Measurements from ENCODE around the gene DNM3. TPM values are rescaled to one million over a fixed set of nuclear protein-coding genes. Genes with fewer than 3 reads are reported as not detected.

Gene DNM3
- polyA plus RNA-seq, 1 of the 3 experiments (the other 2 are of a cell fraction), result 0.43 TPM

DNA sequence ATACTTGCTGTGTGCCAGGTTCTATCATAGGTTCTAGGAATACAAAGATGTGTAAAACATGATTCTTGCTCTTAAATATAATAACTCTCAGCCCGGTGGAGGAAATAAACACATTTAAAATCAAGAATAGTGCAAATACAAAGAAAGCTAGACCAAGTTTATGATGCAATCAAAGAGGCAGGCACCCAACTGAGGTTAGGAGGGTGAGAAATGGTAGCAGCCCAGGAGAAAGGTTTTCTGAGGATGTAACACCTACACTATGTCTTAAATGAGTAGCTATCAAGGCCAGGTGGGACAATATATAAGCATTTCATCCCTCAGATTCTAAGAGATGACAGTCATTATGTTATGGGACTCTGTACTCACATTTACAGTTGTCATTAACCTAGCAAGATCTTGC is 612.3 kb downstream of the DNM3 start:
- Histone ChIP-seq H3K4me1 (ENCODE audit: control insufficient read depth in 1 of 2, insufficient read depth in 2 of 2, low read depth in 1 of 2, low read length in 1 of 2) (peaks cover 0 to 12% of the 10 kb centered on the region in 2 experiments; a peak in 2 of 4 replicates), H3K9me2 (no peaks in the 10 kb centered on the region), H3K9me3 (no peaks in the 10 kb centered on the region), H3K4me2 (no peak overlapping the region), H3K79me2 (ENCODE audit: insufficient read depth) (no peaks in the 10 kb centered on the region), H3K27ac (ENCODE audit: low read depth in 2 of 2, low read length in 1 of 2) (no peak overlapping the region), H4K20me1 (ENCODE audit: insufficient read depth) (no peaks in the 10 kb centered on the region), H3K9ac (no peak overlapping the region), H3K27me3 (ENCODE audit: insufficient read depth) (no peaks in the 10 kb centered on the region), H3F3A (replicated peaks; ENCODE audit: insufficient read depth) (no peaks in the 10 kb centered on the region), H2AFZ (ENCODE audit: low read depth) (no peak overlapping the region), H3K36me3 (replicated peaks in 1 of 2; ENCODE audit: control insufficient read depth in 1 of 2, insufficient read depth in 2 of 2, low read length in 1 of 2) (no peaks in the 10 kb centered on the region), H3K4me3 (ENCODE audit: low read depth in 2 of 2, low read length in 1 of 2) (no peak overlapping the region)
- no peak for TF ChIP-seq JUND (IDR thresholded peaks at IDR 0.05)
- TF ChIP-seq SMC3 (IDR thresholded peaks at IDR 0.05; ENCODE audit: low read depth, low read length), result no peak
- TF ChIP-seq FOXM1 (IDR thresholded peaks at IDR 0.05; ENCODE audit: low read depth), result no peak
- TF ChIP-seq TCF12 (IDR thresholded peaks at IDR 0.05), result no peak
- no peak for TF ChIP-seq TAF1 (IDR thresholded peaks at IDR 0.05; ENCODE audit: borderline replicate concordance, low read depth, low read length)
- no peak for TF ChIP-seq NRF1 (IDR thresholded peaks at IDR 0.05; ENCODE audit: low read depth, low read length)
- TF ChIP-seq CHD2 (IDR thresholded peaks at IDR 0.05; ENCODE audit: low read length, partially characterized antibody), result no peak
- TF ChIP-seq MEF2A (IDR thresholded peaks at IDR 0.05; ENCODE audit: borderline replicate concordance, low read depth), result no peak
- no peak for TF ChIP-seq FOSL2 (IDR thresholded peaks at IDR 0.05; ENCODE audit: borderline replicate concordance, low read depth)
- DNase-seq, result no peak
- CTCF ChIA-PET, result interaction anchor here (1.2 to 6.2 kb wide), 4 partner anchors 9 to 451 kb away, joined by 3 to 57 read pairs (median 6); partner anchors contain the start of gene PIGC
- POLR2A ChIA-PET, result no interaction called here
- WGBS (ENCODE audit: low lambda C conversion rate), result 68% methylated on average over 1 of the region's 1 CpG

DNA sequence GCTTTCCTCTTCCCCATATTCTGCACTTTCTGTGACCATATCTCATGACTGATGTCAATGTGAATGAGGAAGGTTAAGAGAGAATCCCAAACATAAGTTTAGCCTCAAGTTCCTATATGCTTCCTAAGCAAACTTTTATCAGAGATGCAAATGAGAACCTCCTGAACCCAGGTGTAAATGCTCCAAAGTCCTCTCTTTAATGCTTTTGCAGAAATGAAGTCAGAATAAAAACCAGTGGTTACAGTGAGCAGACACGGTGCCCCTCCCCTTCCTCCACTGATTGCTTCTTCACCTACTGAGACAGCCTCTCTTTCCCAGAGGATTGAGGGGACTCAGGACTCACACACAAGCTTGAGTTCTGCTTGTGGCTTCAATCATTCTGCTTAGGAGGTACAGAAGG is 614.2 kb downstream of the DNM3 start:
- no peak overlapping the region for H3K27ac ChIP-seq (ENCODE audit: low read depth in 2 of 2, low read length in 1 of 2)
- no peaks in the 10 kb centered on the region for H3K27me3 ChIP-seq (ENCODE audit: insufficient read depth)
- H3K9me3 ChIP-seq, result no peaks in the 10 kb centered on the region
- no peak overlapping the region for H3K9ac ChIP-seq
- ChIA-PET CTCF (interaction anchor here (0.6 to 1.6 kb wide), 2 partner anchors 12 to 453 kb away, joined by 3 to 4 read pairs; partner anchors contain the start of gene PIGC), POLR2A (no interaction called here)
- no peaks in the 10 kb centered on the region for H3K79me2 ChIP-seq (ENCODE audit: insufficient read depth)
- no peak overlapping the region for H2AFZ ChIP-seq (ENCODE audit: low read depth)
- H3K4me2 ChIP-seq, result no peak overlapping the region
- H3K4me3 ChIP-seq (ENCODE audit: low read depth in 2 of 2, low read length in 1 of 2), result no peak overlapping the region
- H3F3A ChIP-seq (replicated peaks; ENCODE audit: insufficient read depth), result no peaks in the 10 kb centered on the region
- H3K4me1 ChIP-seq (ENCODE audit: control insufficient read depth in 1 of 2, insufficient read depth in 2 of 2, low read depth in 1 of 2, low read length in 1 of 2), result peaks cover 0 to 8% of the 10 kb centered on the region in 2 experiments; a peak in 2 of 4 replicates
- no peaks in the 10 kb centered on the region for H4K20me1 ChIP-seq (ENCODE audit: insufficient read depth)
- no peaks in the 10 kb centered on the region for H3K9me2 ChIP-seq
- no peak for DNase-seq
- no peaks in the 10 kb centered on the region for H3K36me3 ChIP-seq (replicated peaks in 1 of 2; ENCODE audit: control insufficient read depth in 1 of 2, insufficient read depth in 2 of 2, low read length in 1 of 2)
- TF ChIP-seq, protein P1, sequence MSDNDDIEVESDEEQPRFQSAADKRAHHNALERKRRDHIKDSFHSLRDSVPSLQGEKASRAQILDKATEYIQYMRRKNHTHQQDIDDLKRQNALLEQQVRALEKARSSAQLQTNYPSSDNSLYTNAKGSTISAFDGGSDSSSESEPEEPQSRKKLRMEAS (IDR thresholded peaks at IDR 0.05; ENCODE audit: low read depth), result no peak
- no peak for TF ChIP-seq ELF1 (IDR thresholded peaks at IDR 0.05)
- TF ChIP-seq FOSL2 (IDR thresholded peaks at IDR 0.05; ENCODE audit: borderline replicate concordance, low read depth), result no peak
- TF ChIP-seq, protein P2, sequence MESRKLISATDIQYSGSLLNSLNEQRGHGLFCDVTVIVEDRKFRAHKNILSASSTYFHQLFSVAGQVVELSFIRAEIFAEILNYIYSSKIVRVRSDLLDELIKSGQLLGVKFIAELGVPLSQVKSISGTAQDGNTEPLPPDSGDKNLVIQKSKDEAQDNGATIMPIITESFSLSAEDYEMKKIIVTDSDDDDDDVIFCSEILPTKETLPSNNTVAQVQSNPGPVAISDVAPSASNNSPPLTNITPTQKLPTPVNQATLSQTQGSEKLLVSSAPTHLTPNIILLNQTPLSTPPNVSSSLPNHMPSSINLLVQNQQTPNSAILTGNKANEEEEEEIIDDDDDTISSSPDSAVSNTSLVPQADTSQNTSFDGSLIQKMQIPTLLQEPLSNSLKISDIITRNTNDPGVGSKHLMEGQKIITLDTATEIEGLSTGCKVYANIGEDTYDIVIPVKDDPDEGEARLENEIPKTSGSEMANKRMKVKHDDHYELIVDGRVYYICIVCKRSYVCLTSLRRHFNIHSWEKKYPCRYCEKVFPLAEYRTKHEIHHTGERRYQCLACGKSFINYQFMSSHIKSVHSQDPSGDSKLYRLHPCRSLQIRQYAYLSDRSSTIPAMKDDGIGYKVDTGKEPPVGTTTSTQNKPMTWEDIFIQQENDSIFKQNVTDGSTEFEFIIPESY (IDR thresholded peaks at IDR 0.05; ENCODE audit: borderline replicate concordance, low read depth), result no peak
- TF ChIP-seq SMC3 (IDR thresholded peaks at IDR 0.05; ENCODE audit: low read depth, low read length), result no peak
- TF ChIP-seq POLR2AphosphoS5 (IDR thresholded peaks at IDR 0.05; ENCODE audit: low read depth, low read length), result no peak
- TF ChIP-seq, protein P3, sequence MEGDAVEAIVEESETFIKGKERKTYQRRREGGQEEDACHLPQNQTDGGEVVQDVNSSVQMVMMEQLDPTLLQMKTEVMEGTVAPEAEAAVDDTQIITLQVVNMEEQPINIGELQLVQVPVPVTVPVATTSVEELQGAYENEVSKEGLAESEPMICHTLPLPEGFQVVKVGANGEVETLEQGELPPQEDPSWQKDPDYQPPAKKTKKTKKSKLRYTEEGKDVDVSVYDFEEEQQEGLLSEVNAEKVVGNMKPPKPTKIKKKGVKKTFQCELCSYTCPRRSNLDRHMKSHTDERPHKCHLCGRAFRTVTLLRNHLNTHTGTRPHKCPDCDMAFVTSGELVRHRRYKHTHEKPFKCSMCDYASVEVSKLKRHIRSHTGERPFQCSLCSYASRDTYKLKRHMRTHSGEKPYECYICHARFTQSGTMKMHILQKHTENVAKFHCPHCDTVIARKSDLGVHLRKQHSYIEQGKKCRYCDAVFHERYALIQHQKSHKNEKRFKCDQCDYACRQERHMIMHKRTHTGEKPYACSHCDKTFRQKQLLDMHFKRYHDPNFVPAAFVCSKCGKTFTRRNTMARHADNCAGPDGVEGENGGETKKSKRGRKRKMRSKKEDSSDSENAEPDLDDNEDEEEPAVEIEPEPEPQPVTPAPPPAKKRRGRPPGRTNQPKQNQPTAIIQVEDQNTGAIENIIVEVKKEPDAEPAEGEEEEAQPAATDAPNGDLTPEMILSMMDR (IDR thresholded peaks at IDR 0.05), result no peak
- TF ChIP-seq EP300 (IDR thresholded peaks at IDR 0.05; ENCODE audit: borderline replicate concordance in 1 of 2, low read depth in 1 of 2, low read length in 1 of 2), result no peak
- WGBS (ENCODE audit: low lambda C conversion rate), result 57% methylated on average over 1 of the region's 1 CpG
